MG63 (cell line): ENCODE data around the gene SLC22A4. TPM values are rescaled to one million over a fixed set of nuclear protein-coding genes. Genes with fewer than 3 reads are reported as not detected.

Experiments
- DNase-seq: peaks from one replicate; pipeline ENCODE4 v3.0.0-alpha.2; 2020
- H3K27me3 ChIP-seq: fragments of 250-450 bp; sonication (Bioruptor Pico); 2 replicates; pipeline ENCODE4 v1.5.1; 2020; ENCODE audit warnings: mild to moderate bottlenecking, moderate library complexity
- H3K36me3 ChIP-seq: fragments of 250-450 bp; sonication (Bioruptor Pico); 2 replicates; pipeline ENCODE4 v1.5.1; 2020; ENCODE audit warnings: mild to moderate bottlenecking, moderate library complexity
- H3K4me3 ChIP-seq: fragments of 250-450 bp; sonication (Bioruptor Pico); 2 replicates; pipeline ENCODE4 v1.5.1; 2020; ENCODE audit warnings: mild to moderate bottlenecking, moderate library complexity
- H3K9me3 ChIP-seq: fragments of 250-450 bp; sonication (Bioruptor Pico); 2 replicates; pipeline ENCODE4 v1.5.1; 2020; ENCODE audit warnings: mild to moderate bottlenecking, moderate library complexity
- total RNA-seq: library from RNA; depleted of rRNA; stranded (reverse); fragments of >200 nt; shearing (Covaris generic); gene quantifications from 2 replicates; pipeline ENCODE4 v1.2.3, GENCODE V29; 2014; ENCODE audit warnings: low replicate concordance

The SLC22A4 gene
- total RNA-seq, 1 experiment from 2014 or later: 0.03 TPM

- Histone ChIP-seq H3K27me3 (no peaks in the 10 kb centered on the region), H3K9me3 (no peaks in the 10 kb centered on the region), H3K36me3 (no peaks in the 10 kb centered on the region), H3K4me3 (no peak overlapping the region)
- peak; percentile 71 for DNase-seq
Measured at GRCh38 chr5:132283423-132284043, 10.7 kb upstream of the SLC22A4 start.

GRCh38 chr5:132289097-132289496, 5.1 kb upstream of the SLC22A4 start:
- Histone ChIP-seq H3K9me3 (no peaks in the 10 kb centered on the region), H3K36me3 (no peaks in the 10 kb centered on the region), H3K27me3 (no peaks in the 10 kb centered on the region), H3K4me3 (no peak overlapping the region)
- DNase-seq: no peak

- Histone ChIP-seq H3K9me3 (no peaks in the 10 kb centered on the region), H3K27me3 (peaks cover 3% of the 10 kb centered on the region; the same call in 1 of the 2 replicates), H3K36me3 (no peaks in the 10 kb centered on the region), H3K4me3 (no peak overlapping the region)
- DNase-seq: no peak
Measured at GRCh38 chr5:132291026-132291425, 3.2 kb upstream of the SLC22A4 start.

- Histone ChIP-seq H3K9me3 (no peaks in the 10 kb centered on the region), H3K27me3 (peaks cover 3% of the 10 kb centered on the region; the same call in 1 of the 2 replicates), H3K4me3 (peak overlapping the region; percentile 59), H3K36me3 (no peaks in the 10 kb centered on the region)
- DNase-seq: peak; percentile 96
Measured at GRCh38 chr5:132293066-132293991, 865 bp upstream of the SLC22A4 start.

- no peaks in the 10 kb centered on the region for H3K36me3 ChIP-seq
- peak; percentile 46 for DNase-seq
- no peaks in the 10 kb centered on the region for H3K9me3 ChIP-seq
- peaks cover 3% of the 10 kb centered on the region; the same call in 1 of the 2 replicates for H3K27me3 ChIP-seq
- H3K4me3 ChIP-seq: peak overlapping the region; percentile 59
Measured at GRCh38 chr5:132294728-132295504, 722 bp downstream of the SLC22A4 start.

- H3K27me3 ChIP-seq: peaks cover 3% of the 10 kb centered on the region; the same call in 1 of the 2 replicates
- no peak for DNase-seq
- no peaks in the 10 kb centered on the region for H3K36me3 ChIP-seq
- H3K4me3 ChIP-seq: no peak overlapping the region
- H3K9me3 ChIP-seq: no peaks in the 10 kb centered on the region
Measured at GRCh38 chr5:132295505-132296411, 1.6 kb downstream of the SLC22A4 start.

GRCh38 chr5:132296412-132297016, 2.3 kb downstream of the SLC22A4 start:
- DNase-seq: no peak
- no peaks in the 10 kb centered on the region for H3K9me3 ChIP-seq
- H3K4me3 ChIP-seq: no peak overlapping the region
- no peaks in the 10 kb centered on the region for H3K36me3 ChIP-seq
- peaks cover 3% of the 10 kb centered on the region; the same call in 1 of the 2 replicates for H3K27me3 ChIP-seq

- no peak for DNase-seq
- peaks cover 3% of the 10 kb centered on the region; the same call in 1 of the 2 replicates for H3K27me3 ChIP-seq
- H3K9me3 ChIP-seq: no peaks in the 10 kb centered on the region
- no peak overlapping the region for H3K4me3 ChIP-seq
- no peaks in the 10 kb centered on the region for H3K36me3 ChIP-seq
Measured at GRCh38 chr5:132297211-132297940, 3.2 kb downstream of the SLC22A4 start.

GRCh38 chr5:132298298-132299212, 4.4 kb downstream of the SLC22A4 start:
- Histone ChIP-seq H3K27me3 (peaks cover 3% of the 10 kb centered on the region; the same call in 1 of the 2 replicates), H3K4me3 (no peak overlapping the region), H3K36me3 (no peaks in the 10 kb centered on the region), H3K9me3 (no peaks in the 10 kb centered on the region)
- no peak for DNase-seq

GRCh38 chr5:132299917-132300316, 5.7 kb downstream of the SLC22A4 start:
- Histone ChIP-seq H3K36me3 (no peaks in the 10 kb centered on the region), H3K4me3 (no peak overlapping the region), H3K9me3 (no peaks in the 10 kb centered on the region; the same call in 1 of the 2 replicates), H3K27me3 (peaks cover under 1% of the 10 kb centered on the region; the same call in 1 of the 2 replicates)
- no peak for DNase-seq

GRCh38 chr5:132300577-132301343, 6.6 kb downstream of the SLC22A4 start:
- no peak for DNase-seq
- Histone ChIP-seq H3K9me3 (peaks cover 6% of the 10 kb centered on the region; the same call in 1 of the 2 replicates), H3K27me3 (no peaks in the 10 kb centered on the region), H3K36me3 (no peaks in the 10 kb centered on the region), H3K4me3 (no peak overlapping the region)

GRCh38 chr5:132301344-132302271, 7.4 kb downstream of the SLC22A4 start:
- no peaks in the 10 kb centered on the region for H3K27me3 ChIP-seq
- H3K4me3 ChIP-seq: no peak overlapping the region
- DNase-seq: no peak
- no peaks in the 10 kb centered on the region for H3K36me3 ChIP-seq
- peaks cover 9% of the 10 kb centered on the region; the same call in 1 of the 2 replicates for H3K9me3 ChIP-seq
